ENCODE data around the gene MYO1A. TPM values are rescaled to one million over a fixed set of nuclear protein-coding genes. Genes with fewer than 3 reads are reported as not detected.

MYO1A gene
- total RNA-seq, 1 donor from 2014 or later: 0.40 TPM

- no peak for DNase-seq (ENCODE audit: low read depth, low spot score)
- Mint-ChIP-seq H3K4me1 (no peaks in the 10 kb centered on the region), H3K4me3 (no peak overlapping the region), H3K36me3 (ENCODE audit: low read depth) (no peaks in the 10 kb centered on the region), H3K9me3 (no peaks in the 10 kb centered on the region), H3K27ac (ENCODE audit: unreplicated experiment) (no peak overlapping the region), H3K27me3 (ENCODE audit: low read depth) (no peaks in the 10 kb centered on the region)
- no peak for TF ChIP-seq CTCF (conservative IDR thresholded peaks at IDR 0.05)
These were observed 70.3 kb downstream of the MYO1A start for GRCh38 chr12:56979628-56980027.

Other genes starting within 250 kb of the MYO1A start
- not detected in 2 replicates for gene SDR9C7, start 115.7 kb downstream of the MYO1A start, total RNA-seq
- 0.34 and 0.44 TPM in 2 replicates for gene RDH16, start 92.5 kb downstream of the MYO1A start, total RNA-seq
- gene ZBTB39, start 43.6 kb downstream of the MYO1A start, total RNA-seq: 27.9 and 28.6 TPM in 2 replicates
- gene TAC3, start 33.6 kb downstream of the MYO1A start, total RNA-seq: 0.51 TPM in 1 of 2 replicates, not detected in the other
- gene NEMP1, start 28.7 kb upstream of the MYO1A start, total RNA-seq: 44.0 and 49.6 TPM in 2 replicates
- gene NAB2, start 39.0 kb upstream of the MYO1A start, total RNA-seq: 58.0 and 61.2 TPM in 2 replicates
- gene STAT6, start 61.2 kb upstream of the MYO1A start, total RNA-seq: 40.2 and 41.7 TPM in 2 replicates
- 61.8 and 62.7 TPM in 2 replicates for gene LRP1, start 78.4 kb upstream of the MYO1A start, total RNA-seq
- gene LRP1-AS, start 97.5 kb upstream of the MYO1A start, total RNA-seq: not detected in 2 replicates
- 0.71 and 0.91 TPM in 2 replicates for gene NXPH4, start 166.7 kb upstream of the MYO1A start, total RNA-seq
- gene SHMT2, start 179.6 kb upstream of the MYO1A start, total RNA-seq: 225 and 230 TPM in 2 replicates
- 3.8 and 4.1 TPM in 2 replicates for gene STAC3, start 201.1 kb upstream of the MYO1A start, total RNA-seq

All from neural crest cell (in vitro differentiated cells).